IPS DF 4.7 (cell line): ENCODE measurements around the gene SYTL2.

Experiments
- DNase-seq: peaks from one replicate; pipeline ENCODE4 v3.0.0-alpha.2; 2013; ENCODE audit warnings: low spot score; ENCODE audit errors: extremely low read depth

Gene SYTL2

GRCh38 chr11:85735876-85736460 lies 75.0 kb downstream of the SYTL2 start:
- no peak for DNase-seq

- no peak for DNase-seq
These were observed 78.0 kb downstream of the SYTL2 start for GRCh38 chr11:85732965-85733364.

GRCh38 chr11:85726381-85726780 lies 84.6 kb downstream of the SYTL2 start:
- DNase-seq, result no peak

GRCh38 chr11:85725510-85726258 lies 85.3 kb downstream of the SYTL2 start:
- DNase-seq, result no peak

GRCh38 chr11:85724748-85725465 lies 86.0 kb downstream of the SYTL2 start:
- no peak for DNase-seq

GRCh38 chr11:85723088-85723487 lies 87.9 kb downstream of the SYTL2 start:
- no peak for DNase-seq

GRCh38 chr11:85721191-85721590 lies 89.8 kb downstream of the SYTL2 start:
- no peak for DNase-seq

GRCh38 chr11:85718991-85719807 lies 91.7 kb downstream of the SYTL2 start:
- DNase-seq, result peak; percentile 51

- DNase-seq, result no peak
These were observed 92.6 kb downstream of the SYTL2 start for GRCh38 chr11:85718126-85718943.

- no peak for DNase-seq
These were observed 93.5 kb downstream of the SYTL2 start for GRCh38 chr11:85717429-85717828.

- no peak for DNase-seq
These were observed 98.0 kb downstream of the SYTL2 start for GRCh38 chr11:85712953-85713352.

- no peak for DNase-seq
These were observed 100.0 kb downstream of the SYTL2 start for GRCh38 chr11:85710917-85711316.

GRCh38 chr11:85709941-85710702 lies 100.8 kb downstream of the SYTL2 start:
- DNase-seq, result no peak

GRCh38 chr11:85705800-85706199 lies 105.1 kb downstream of the SYTL2 start:
- DNase-seq, result no peak

GRCh38 chr11:85704967-85705366 lies 106.0 kb downstream of the SYTL2 start:
- no peak for DNase-seq

GRCh38 chr11:85699957-85700741 lies 110.8 kb downstream of the SYTL2 start:
- no peak for DNase-seq

GRCh38 chr11:85698195-85698594 lies 112.7 kb downstream of the SYTL2 start:
- DNase-seq, result no peak

GRCh38 chr11:85697747-85698146 lies 113.2 kb downstream of the SYTL2 start:
- no peak for DNase-seq

GRCh38 chr11:85695546-85695945 lies 115.4 kb downstream of the SYTL2 start:
- DNase-seq, result no peak
